Measurements from ENCODE around the gene NXNL1. TPM values are rescaled to one million over a fixed set of nuclear protein-coding genes. Genes with fewer than 3 reads are reported as not detected.

Gene NXNL1
- total and polyA plus RNA-seq, 8 donors = 0.92 TPM; not detected in 7

DNA sequence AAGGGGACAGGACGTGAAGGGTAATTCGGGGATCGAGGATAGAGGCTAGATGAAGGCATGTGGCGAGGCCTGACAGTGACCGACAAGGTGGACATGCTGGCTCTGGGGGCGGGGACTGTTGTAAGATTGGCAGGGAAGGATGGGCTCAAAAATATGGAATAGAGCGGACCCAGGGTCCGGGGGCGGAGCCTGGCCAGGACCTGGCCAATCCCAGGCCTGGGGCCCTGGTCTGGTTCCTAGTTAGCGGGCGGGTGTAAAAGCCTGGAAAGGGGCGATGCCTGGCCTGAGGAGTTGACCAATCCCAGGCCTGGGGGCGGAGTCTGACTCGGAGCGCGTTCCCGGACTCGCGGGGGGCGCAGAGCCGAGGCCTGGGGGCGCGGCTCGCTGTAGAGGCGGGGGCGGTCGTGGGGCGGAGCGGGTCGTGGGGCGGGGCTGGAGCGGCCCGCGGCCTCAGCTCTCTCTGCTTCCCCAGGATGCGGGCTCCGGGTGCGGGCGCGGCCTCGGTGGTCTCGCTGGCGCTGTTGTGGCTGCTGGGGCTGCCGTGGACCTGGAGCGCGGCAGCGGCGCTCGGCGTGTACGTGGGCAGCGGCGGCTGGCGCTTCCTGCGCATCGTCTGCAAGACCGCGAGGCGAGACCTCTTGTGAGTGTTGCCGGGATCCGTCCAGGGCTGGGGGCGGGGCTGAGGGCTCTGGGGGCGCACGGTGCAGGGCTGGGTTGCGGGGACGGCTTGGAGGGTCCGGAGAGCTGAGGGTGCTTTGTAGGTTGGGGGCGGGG lies 9.5 kb upstream of the NXNL1 start, which contains the start of gene SLC27A1:
TSS of gene SLC27A1 (plus strand) at position 457 of the 774 bp plus-strand sequence. CDS start at position 474, 17 bp downstream.
- TF ChIP-seq POLR2A (IDR thresholded peaks at IDR 0.05) (no peak), POLR2AphosphoS5 (IDR thresholded peaks at IDR 0.05) (peak in 2 of 3 donors; percentile 36 to 72)
- no peaks in the 10 kb centered on the region for H3K27me3 ChIP-seq
- peaks cover 33 to 72% (median 46%) of the 10 kb centered on the region in 4 donors for H3K4me1 ChIP-seq
- intact Hi-C loops (cut with DNase I; ENCODE audit: low total_unique reads) = no loop called here
- peak within 1 kb of the TSS; percentile 88 to 92 (median 89) for H3K27ac ChIP-seq
- peak; percentile 98 to 99 for DNase-seq
- no peaks in the 10 kb centered on the region for H3K36me3 ChIP-seq
- no peaks in the 10 kb centered on the region for H3K9me3 ChIP-seq
- 0 to 1% (median 1%) methylated on average over 23 to 67 of the region's 67 CpGs for WGBS, 5 donors
- H3K4me3 ChIP-seq = peak within 1 kb of the TSS; percentile 70 to 93 (median 82)

- WGBS, 5 donors = 0 to 1% (median 1%) methylated on average over 28 to 31 of the region's 31 CpGs
- intact Hi-C loops (cut with DNase I; ENCODE audit: low total_unique reads) = no loop called here
Observed at GRCh38 chr19:17469481-17470067, 8.8 kb upstream of the NXNL1 start.

DNA sequence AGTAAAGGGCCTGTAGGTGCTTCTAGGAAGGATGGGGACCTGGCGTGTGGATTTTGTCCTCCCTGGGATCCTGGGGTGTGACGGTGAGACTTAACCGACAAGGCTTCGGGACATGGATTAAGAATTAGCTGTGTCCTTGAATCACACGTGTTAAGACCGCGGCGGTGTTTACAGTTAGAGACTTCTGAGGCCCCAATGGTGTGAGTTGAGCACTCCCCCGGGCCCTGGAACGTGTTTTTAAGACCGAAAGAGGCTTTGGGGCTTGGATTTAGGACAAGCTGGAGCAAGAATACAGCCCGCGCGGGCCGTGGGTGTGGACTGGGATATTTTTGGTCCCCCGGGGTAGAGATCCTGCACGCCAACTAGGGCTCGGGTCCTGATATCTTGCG lies 8.4 kb upstream of the NXNL1 start:
- Histone ChIP-seq H3K9me3 (no peaks in the 10 kb centered on the region), H3K4me3 (peak overlapping the region; percentile 70 to 93 (median 82)), H3K27me3 (no peaks in the 10 kb centered on the region), H3K4me1 (peaks cover 28 to 61% (median 41%) of the 10 kb centered on the region in 4 donors), H3K27ac (peak overlapping the region; percentile 88 to 92 (median 89)), H3K36me3 (no peaks in the 10 kb centered on the region)
- intact Hi-C loops (cut with DNase I; ENCODE audit: low total_unique reads) = no loop called here
- no peak for TF ChIP-seq POLR2AphosphoS5 (IDR thresholded peaks at IDR 0.05)
- no peak for TF ChIP-seq CTCF (IDR thresholded peaks at IDR 0.05)
- no peak for TF ChIP-seq POLR2A (IDR thresholded peaks at IDR 0.05)
- no peak for TF ChIP-seq EP300 (IDR thresholded peaks at IDR 0.05)
- no peak for DNase-seq
- WGBS, 5 donors = 3 to 8% (median 6%) methylated on average over 18 to 19 of the region's 19 CpGs

More at GRCh38 chr19:17469481-17470067, 8.8 kb upstream of the NXNL1 start:
- H3K36me3 ChIP-seq = no peaks in the 10 kb centered on the region
- H3K9me3 ChIP-seq = no peaks in the 10 kb centered on the region
- H3K4me1 ChIP-seq = peaks cover 28 to 66% (median 41%) of the 10 kb centered on the region in 4 donors
- peak in 1 of 3 donors; percentile 11 for TF ChIP-seq POLR2AphosphoS5 (IDR thresholded peaks at IDR 0.05)
- TF ChIP-seq EP300 (IDR thresholded peaks at IDR 0.05) = no peak
- peak overlapping the region; percentile 70 to 93 (median 82) for H3K4me3 ChIP-seq
- peak; percentile 97 to 98 for DNase-seq
- H3K27me3 ChIP-seq = no peaks in the 10 kb centered on the region
- peak overlapping the region; percentile 88 to 92 (median 89) for H3K27ac ChIP-seq

DNA sequence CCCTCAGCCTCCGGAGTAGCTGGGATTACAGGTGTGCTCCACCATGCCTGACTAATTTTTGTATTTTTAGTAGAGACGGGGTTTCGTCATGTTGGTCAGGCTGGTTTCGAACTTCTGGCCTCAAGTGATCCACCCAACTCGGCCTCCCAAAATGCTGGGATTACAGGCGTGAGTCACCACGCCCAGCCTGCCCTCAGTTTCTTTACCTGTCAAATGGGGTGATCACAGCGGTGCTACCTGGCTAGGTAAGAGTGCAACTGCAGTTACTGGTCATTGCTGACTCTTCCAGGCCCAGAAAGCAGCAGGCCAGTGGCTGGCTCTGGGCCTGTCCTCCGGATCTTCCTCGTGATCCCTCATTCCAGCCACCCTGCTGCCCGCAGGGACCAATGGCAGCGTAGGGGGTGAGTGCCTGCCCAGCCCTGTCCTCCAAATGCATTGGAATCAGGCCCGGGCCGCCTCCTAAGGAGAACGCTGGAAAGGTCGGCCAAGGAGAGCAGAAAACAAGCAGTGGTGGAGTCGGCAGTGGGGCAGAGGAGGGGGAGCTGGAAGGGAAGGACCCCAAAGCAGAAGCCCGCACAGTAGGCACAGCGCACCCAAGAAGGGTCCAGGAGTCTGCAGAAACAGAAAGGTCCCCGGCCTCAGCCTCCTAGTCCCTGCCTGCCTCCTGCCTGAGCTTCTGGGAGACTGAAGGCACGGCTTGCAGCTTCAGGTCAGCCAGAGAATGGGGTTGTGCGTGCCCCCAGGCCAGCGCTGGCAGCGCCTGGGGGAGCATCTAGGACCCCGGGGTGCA lies 7.8 kb upstream of the NXNL1 start:
- DNase-seq = peak; percentile 60 to 85
- TF ChIP-seq EP300 (IDR thresholded peaks at IDR 0.05) (no peak), CTCF (IDR thresholded peaks at IDR 0.05) (no peak), POLR2AphosphoS5 (IDR thresholded peaks at IDR 0.05) (peak in 2 of 3 donors; percentile 8 to 39), POLR2A (IDR thresholded peaks at IDR 0.05) (no peak)
- H3K4me3 ChIP-seq = peak overlapping the region; percentile 70 to 93 (median 82)
- 43 to 54% (median 48%) methylated on average over 24 to 25 of the region's 25 CpGs for WGBS, 5 donors
- H3K9me3 ChIP-seq = no peaks in the 10 kb centered on the region
- H3K4me1 ChIP-seq = peaks cover 28 to 56% (median 41%) of the 10 kb centered on the region in 4 donors
- peak overlapping the region; percentile 88 to 92 (median 89) for H3K27ac ChIP-seq
- H3K36me3 ChIP-seq = no peaks in the 10 kb centered on the region
- intact Hi-C loops (cut with DNase I; ENCODE audit: low total_unique reads) = no loop called here
- H3K27me3 ChIP-seq = no peaks in the 10 kb centered on the region

All from stomach (tissue), 9 donors.